HEK293T (cell line): ENCODE results near the gene CD200R1.
A peak's percentile ranks its signal among the peaks of the same experiment; 100 is the strongest.

Experiments used
- CTCF ChIA-PET: fragments of 350-600 bp; formaldehyde crosslinking; extraction: SDS; loops from one replicate; lab custom pipeline; 2021; ENCODE audit warnings: antibody characterized with exemption, inconsistent platforms; lab: Yijun Ruan, JAX
- POLR2A ChIA-PET: fragments of 350-600 bp; formaldehyde crosslinking; extraction: SDS; loops from one replicate; lab custom pipeline; 2020; ENCODE audit warnings: antibody characterized with exemption, inconsistent platforms; lab: Yijun Ruan, JAX
- DNase-seq: peaks from one replicate; pipeline ENCODE4 v3.0.0; 2012; ENCODE audit warnings: mixed read lengths; ENCODE audit errors: extremely low spot score
- ARNT ChIP-seq: fragments of 450-650 bp; IDR thresholded peaks from 2 replicates; pipeline ENCODE4 v1.6.1; 2017; ENCODE audit warnings: mild to moderate bottlenecking
- BHLHE40 ChIP-seq: fragments of 450-650 bp; IDR thresholded peaks from 2 replicates; pipeline ENCODE4 v1.6.1; 2016; ENCODE audit warnings: mild to moderate bottlenecking, moderate library complexity, borderline replicate concordance
- CTBP1 ChIP-seq: fragments of 450-650 bp; IDR thresholded peaks from 2 replicates; pipeline ENCODE4 v1.6.1; 2016; ENCODE audit warnings: borderline replicate concordance
- ELF4 ChIP-seq: fragments of 450-650 bp; IDR thresholded peaks from 2 replicates; pipeline ENCODE4 v1.6.1; 2017; ENCODE audit warnings: antibody characterized with exemption
- FOXA1 ChIP-seq: fragments of 450-650 bp; IDR thresholded peaks from 2 replicates; pipeline ENCODE4 v1.6.1; 2016; ENCODE audit warnings: mild to moderate bottlenecking
- FOXK2 ChIP-seq: fragments of 450-650 bp; IDR thresholded peaks from 2 replicates; pipeline ENCODE4 v1.6.1; 2016; ENCODE audit warnings: mild to moderate bottlenecking
- FOXM1 ChIP-seq: fragments of 450-650 bp; IDR thresholded peaks from 2 replicates; pipeline ENCODE4 v1.6.1; 2017; ENCODE audit warnings: mild to moderate bottlenecking, borderline replicate concordance
- HDGF ChIP-seq: fragments of 450-650 bp; IDR thresholded peaks from 2 replicates; pipeline ENCODE4 v1.6.1; 2017; ENCODE audit warnings: antibody characterized with exemption, borderline replicate concordance
- L3MBTL2 ChIP-seq: fragments of 450-650 bp; conservative IDR thresholded peaks from 2 replicates; pipeline ENCODE4 v1.6.1; 2016; ENCODE audit warnings: mild to moderate bottlenecking
- LEF1 ChIP-seq: fragments of 450-650 bp; IDR thresholded peaks from 2 replicates; pipeline ENCODE4 v1.6.1; 2017; ENCODE audit warnings: mild to moderate bottlenecking, borderline replicate concordance
- NFRKB ChIP-seq: fragments of 450-650 bp; IDR thresholded peaks from 2 replicates; pipeline ENCODE4 v1.6.1; 2016; ENCODE audit warnings: mild to moderate bottlenecking, moderate library complexity
- SP1 ChIP-seq: fragments of 450-650 bp; IDR thresholded peaks from 2 replicates; pipeline ENCODE4 v1.6.1; 2017
- SUZ12 ChIP-seq: fragments of 450-650 bp; IDR thresholded peaks from 2 replicates; pipeline ENCODE4 v1.6.1; 2016; ENCODE audit warnings: mild to moderate bottlenecking
- TARDBP ChIP-seq: fragments of 450-650 bp; IDR thresholded peaks from 2 replicates; pipeline ENCODE4 v1.6.1; 2016
- ZNF384 ChIP-seq: fragments of 450-650 bp; IDR thresholded peaks from 2 replicates; pipeline ENCODE4 v1.6.1; 2016
- TF ChIP-seq, protein P1 (sequence below): fragments of 450-650 bp; IDR thresholded peaks from 2 replicates; pipeline ENCODE4 v1.6.1; 2016

CD200R1 gene, protein sequence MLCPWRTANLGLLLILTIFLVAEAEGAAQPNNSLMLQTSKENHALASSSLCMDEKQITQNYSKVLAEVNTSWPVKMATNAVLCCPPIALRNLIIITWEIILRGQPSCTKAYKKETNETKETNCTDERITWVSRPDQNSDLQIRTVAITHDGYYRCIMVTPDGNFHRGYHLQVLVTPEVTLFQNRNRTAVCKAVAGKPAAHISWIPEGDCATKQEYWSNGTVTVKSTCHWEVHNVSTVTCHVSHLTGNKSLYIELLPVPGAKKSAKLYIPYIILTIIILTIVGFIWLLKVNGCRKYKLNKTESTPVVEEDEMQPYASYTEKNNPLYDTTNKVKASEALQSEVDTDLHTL

DNA sequence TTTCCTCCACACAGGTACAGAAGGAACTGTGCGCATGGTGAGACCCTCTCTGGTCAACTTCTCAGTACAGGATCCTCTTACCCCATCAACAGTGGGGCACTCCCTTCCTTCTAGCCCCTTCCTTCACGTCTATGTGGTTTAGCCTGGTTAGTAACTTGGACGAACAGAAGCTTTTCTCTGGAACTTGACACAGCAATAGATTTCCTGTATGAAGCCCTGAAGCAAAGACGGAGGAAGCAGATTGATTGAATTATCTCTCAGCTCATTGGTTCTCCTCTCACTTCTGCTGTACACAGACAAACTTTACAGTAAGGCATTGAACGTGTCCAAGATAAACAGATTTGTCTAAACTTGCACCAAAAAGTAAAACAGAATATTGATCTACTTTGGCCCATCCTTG lies at the start of gene CD200R1:
CD200R1 (minus strand) TSS at position 210 of the 400 bp plus-strand sequence. CDS start 246 bp downstream, outside the sequence.
- ChIA-PET CTCF (no interaction called here), POLR2A (no interaction called here)
- no peak for TF ChIP-seq SUZ12
- no peak for TF ChIP-seq ARNT
- TF ChIP-seq ZNF384 = no peak
- TF ChIP-seq TARDBP = no peak
- TF ChIP-seq HDGF = no peak
- no peak for TF ChIP-seq NFRKB
- TF ChIP-seq BHLHE40 = no peak
- no peak for TF ChIP-seq LEF1
- TF ChIP-seq, protein P1, sequence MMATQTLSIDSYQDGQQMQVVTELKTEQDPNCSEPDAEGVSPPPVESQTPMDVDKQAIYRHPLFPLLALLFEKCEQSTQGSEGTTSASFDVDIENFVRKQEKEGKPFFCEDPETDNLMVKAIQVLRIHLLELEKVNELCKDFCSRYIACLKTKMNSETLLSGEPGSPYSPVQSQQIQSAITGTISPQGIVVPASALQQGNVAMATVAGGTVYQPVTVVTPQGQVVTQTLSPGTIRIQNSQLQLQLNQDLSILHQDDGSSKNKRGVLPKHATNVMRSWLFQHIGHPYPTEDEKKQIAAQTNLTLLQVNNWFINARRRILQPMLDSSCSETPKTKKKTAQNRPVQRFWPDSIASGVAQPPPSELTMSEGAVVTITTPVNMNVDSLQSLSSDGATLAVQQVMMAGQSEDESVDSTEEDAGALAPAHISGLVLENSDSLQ = no peak
- no peak for TF ChIP-seq L3MBTL2
- TF ChIP-seq FOXK2 = no peak
- no peak for TF ChIP-seq ELF4
- TF ChIP-seq FOXA1 = no peak
- no peak for TF ChIP-seq SP1
- TF ChIP-seq CTBP1 = no peak
- TF ChIP-seq FOXM1 = no peak
- no peak for DNase-seq

DNA sequence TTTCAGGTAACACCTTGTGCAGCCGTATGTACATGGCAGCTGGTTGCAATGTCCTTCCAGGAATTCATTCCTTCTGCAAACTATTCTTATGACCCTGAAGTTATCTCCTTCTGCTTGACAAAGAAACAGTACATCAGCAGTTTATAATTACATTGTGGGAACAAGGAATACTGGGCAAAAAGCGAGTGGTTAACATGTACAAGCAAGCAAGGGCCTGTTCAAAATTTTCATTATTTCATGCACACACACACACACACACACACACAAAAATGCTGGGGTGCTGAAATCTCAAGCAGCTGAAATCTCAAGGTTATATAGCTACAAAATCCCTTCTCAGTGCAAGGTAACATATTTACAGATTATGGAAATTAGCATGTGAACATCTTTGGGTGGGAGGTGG lies 46.6 kb upstream of the CD200R1 start:
- CTCF ChIA-PET = no interaction called here
- POLR2A ChIA-PET = interaction anchor here (1.5 kb wide), 1 partner anchor 31 kb away, joined by 5 read pairs; the partner anchor contains the start of gene GTPBP8
- DNase-seq = no peak
- TF ChIP-seq HDGF (no peak), CTBP1 (no peak), TARDBP (no peak), FOXM1 (no peak), FOXK2 (no peak), SUZ12 (no peak), FOXA1 (no peak), SP1 (no peak), ELF4 (no peak), L3MBTL2 (no peak), ZNF384 (no peak), LEF1 (no peak)

DNA sequence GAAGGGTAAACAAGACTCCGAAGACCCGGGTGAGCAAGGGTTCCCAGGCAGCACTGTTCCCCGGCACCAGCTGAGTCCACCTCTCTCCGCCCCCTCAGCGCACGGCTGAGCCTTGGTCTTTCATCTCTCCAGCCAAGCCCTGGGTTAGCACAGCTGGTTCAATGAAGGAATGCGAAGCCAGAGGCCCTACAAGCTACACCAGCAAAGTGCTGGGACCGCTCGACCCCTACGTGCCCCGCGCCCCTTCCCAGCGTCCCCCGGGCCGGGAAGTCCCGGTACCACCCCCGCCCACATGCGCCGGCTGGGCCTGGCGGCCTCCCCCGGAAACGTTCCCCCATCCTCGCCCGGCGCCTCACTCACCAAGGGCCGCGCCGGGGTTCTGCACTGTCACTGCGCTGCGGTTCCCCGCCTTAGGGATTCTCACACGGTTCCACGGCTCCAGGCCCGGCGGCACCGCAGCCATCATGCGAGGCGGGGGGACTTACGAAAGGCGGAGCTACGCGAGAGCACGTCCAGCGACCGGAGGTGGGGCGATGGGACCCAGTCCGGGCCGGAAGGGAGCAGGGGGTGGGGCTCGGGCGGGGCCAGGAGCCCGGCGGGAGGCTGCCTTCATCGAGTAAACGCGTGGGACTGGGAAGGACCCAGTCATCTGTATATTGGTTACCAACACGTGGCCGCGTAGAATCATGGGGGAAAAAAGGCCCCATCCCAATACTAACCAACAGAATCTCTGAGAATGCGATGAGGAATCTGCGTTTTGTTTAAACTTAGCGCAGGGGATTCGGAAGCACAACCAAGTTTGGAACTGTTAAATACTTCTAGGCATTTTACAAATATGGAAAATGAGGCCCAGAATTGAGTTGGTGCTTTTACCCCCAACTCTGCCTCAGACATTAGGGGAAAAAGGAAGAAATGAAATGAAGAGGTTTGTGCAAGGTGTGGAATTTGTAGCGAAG lies 44.6 kb upstream of the CD200R1 start:
- peak; percentile 93 for DNase-seq
- POLR2A ChIA-PET = interaction anchor here (0.6 to 2.5 kb wide), 15 partner anchors 11 to 510 kb away, joined by 3 to 22 read pairs (median 3); partner anchors contain the start of genes GTPBP8 and SPICE1
- TF ChIP-seq L3MBTL2 (peak; percentile 99), FOXM1 (no peak)
- CTCF ChIA-PET = interaction anchor here (1.0 kb wide), 2 partner anchors 15 to 377 kb away, joined by 3 read pairs; no protein-coding TSS in a partner anchor

DNA sequence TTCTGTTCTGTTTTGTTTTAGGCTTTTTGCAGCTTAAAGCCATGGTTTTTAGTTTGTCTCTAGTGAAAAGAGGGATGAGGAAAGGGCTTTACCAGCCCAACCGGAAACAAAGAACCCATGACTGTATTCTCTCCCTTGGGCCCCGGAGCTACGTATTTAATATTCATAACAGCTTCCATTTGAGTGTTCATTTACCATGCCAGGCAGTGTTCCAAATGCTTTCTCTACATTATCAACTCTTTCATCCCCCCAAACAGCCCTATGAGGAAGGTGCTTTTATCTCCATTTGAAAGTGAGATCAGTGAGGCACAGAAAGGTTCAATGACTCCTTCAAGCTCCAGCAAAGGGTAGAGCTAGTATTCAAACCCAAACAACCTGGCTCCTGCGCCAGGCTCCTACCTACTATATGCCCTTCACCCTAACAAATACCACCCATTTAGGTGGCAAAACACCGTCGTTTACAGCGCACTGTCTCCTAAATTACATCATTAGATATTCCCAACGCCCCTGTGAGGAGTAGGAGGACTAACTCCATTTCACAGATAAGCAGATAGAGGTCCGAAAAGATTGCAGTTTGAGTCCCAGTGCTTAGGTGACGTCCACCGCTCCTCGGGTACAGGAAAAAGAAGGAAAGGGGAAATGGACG lies 43.8 kb upstream of the CD200R1 start:
- ChIA-PET CTCF (no interaction called here), POLR2A (interaction anchor here (0.8 to 2.5 kb wide), 9 partner anchors 10 to 496 kb away, joined by 3 to 22 read pairs (median 4); partner anchors contain the start of genes GTPBP8 and SPICE1)
- no peak for DNase-seq
- TF ChIP-seq SUZ12 = no peak
- no peak for TF ChIP-seq SP1
- TF ChIP-seq ELF4 = no peak
- TF ChIP-seq ZNF384 = no peak
- no peak for TF ChIP-seq BHLHE40
- TF ChIP-seq, protein P1 = no peak
- no peak for TF ChIP-seq FOXM1
- TF ChIP-seq ARNT = no peak

DNA sequence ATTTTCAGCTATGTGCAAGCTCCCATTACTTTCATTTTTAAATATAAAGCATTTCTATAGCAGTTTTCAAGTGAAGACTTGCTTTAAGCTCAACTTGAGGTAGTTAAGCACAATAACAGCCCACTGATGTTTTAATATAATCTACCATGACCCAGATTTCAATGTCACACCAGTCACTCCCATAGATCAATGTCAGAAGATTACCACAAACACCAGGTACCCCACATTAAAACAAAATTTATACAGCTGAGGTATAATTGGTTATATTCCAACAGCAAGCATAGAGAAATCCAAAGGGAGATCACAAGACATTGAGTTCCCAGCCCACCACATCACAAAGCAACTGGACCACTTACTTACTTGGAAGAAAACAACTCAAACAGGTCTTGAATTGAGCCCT lies 38.7 kb upstream of the CD200R1 start:
- ChIA-PET CTCF (no interaction called here), POLR2A (interaction anchor here (0.6 kb wide), 1 partner anchor 23 kb away, joined by 3 read pairs; no protein-coding TSS in a partner anchor)
- no peak for DNase-seq
- no peak for TF ChIP-seq ZNF384

DNA sequence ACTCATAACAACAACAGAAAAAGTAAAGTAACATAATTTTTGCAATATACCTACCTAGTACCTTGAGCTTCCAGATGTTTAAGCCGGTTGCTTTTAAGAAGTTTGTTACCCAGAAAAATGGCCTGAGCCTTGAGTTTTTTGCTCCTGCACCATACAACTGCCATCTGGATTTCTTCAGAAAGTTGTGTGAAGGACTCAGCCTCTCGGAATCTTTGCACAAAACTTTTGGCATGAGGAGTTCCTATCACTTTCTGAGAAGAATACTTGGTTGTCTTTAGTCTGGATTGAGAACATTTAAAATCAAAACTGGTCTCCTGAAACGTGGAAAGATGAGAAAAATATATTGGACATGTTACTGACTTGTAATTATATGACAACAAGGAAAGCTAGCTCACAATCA lies 33.2 kb upstream of the CD200R1 start:
- CTCF ChIA-PET = no interaction called here
- DNase-seq = no peak
- TF ChIP-seq CTBP1 = no peak
- no peak for TF ChIP-seq FOXK2
- no peak for TF ChIP-seq SP1
- no peak for TF ChIP-seq FOXM1
- TF ChIP-seq LEF1 = no peak
- TF ChIP-seq HDGF = no peak
- TF ChIP-seq NFRKB = no peak
- no peak for TF ChIP-seq ELF4
- TF ChIP-seq ZNF384 = no peak
- no peak for TF ChIP-seq L3MBTL2
- TF ChIP-seq TARDBP = no peak
- TF ChIP-seq BHLHE40 = no peak
- TF ChIP-seq FOXA1 = no peak
- TF ChIP-seq SUZ12 = no peak
- POLR2A ChIA-PET = interaction anchor here (0.8 to 4.8 kb wide), 2 partner anchors 11 to 17 kb away, joined by 3 to 22 read pairs; partner anchors contain the start of gene GTPBP8
